D721Med (cell line): ENCODE data around the gene NECAB2.

Experiments
- DNase-seq: peaks from one replicate; pipeline ENCODE4 v3.0.0; 2011; ENCODE audit warnings: low spot score; ENCODE audit not compliant: insufficient read length
- FAIRE-seq: peaks from 2 replicates; lab custom pipeline; 2011; peaks lifted over from hg19 to GRCh38; lab: Jason Lieb, UNC
- CTCF ChIP-seq: IDR thresholded peaks from 2 replicates; pipeline ENCODE4 v1.5.1; 2012; ENCODE audit warnings: mild to moderate bottlenecking, control low read depth; ENCODE audit not compliant: insufficient read depth; ENCODE audit errors: missing control alignments

NECAB2 gene

DNA sequence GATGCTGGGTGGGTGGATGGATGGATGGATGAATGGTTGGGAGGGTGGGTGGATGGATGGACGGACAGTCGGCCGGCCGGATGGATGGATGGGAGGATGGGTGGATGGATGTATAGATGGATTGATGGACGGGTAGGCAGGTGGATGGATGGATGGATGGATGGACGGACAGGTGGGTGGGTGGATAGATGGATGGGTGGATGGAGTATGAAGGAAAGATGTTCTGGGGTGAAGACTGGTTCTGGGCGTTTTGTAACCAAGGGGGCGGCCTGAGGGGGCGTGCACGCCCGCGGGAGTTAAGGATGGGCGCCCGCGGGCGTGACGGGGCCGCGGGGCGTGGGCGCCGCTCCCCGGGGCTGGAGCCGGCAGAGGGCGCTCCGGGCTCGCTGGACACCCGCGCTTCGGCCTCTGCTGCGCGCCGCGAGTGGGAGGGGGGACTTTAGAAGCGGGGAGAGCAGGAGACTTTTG is at the start of gene NECAB2:
Gene NECAB2 (plus strand): TSS at position 407 of the 468 bp plus-strand sequence. CDS start 405 bp downstream, outside the sequence.
- peak; percentile 62 for DNase-seq

GRCh38 chr16:83920894-83921491 is 47.1 kb upstream of the NECAB2 start:
- FAIRE-seq (no peak), DNase-seq (no peak)
- no peak for TF ChIP-seq CTCF

More for the DNA sequence above, at the start of gene NECAB2:
- TF ChIP-seq CTCF: peak; percentile 64
- no peak for FAIRE-seq

DNA sequence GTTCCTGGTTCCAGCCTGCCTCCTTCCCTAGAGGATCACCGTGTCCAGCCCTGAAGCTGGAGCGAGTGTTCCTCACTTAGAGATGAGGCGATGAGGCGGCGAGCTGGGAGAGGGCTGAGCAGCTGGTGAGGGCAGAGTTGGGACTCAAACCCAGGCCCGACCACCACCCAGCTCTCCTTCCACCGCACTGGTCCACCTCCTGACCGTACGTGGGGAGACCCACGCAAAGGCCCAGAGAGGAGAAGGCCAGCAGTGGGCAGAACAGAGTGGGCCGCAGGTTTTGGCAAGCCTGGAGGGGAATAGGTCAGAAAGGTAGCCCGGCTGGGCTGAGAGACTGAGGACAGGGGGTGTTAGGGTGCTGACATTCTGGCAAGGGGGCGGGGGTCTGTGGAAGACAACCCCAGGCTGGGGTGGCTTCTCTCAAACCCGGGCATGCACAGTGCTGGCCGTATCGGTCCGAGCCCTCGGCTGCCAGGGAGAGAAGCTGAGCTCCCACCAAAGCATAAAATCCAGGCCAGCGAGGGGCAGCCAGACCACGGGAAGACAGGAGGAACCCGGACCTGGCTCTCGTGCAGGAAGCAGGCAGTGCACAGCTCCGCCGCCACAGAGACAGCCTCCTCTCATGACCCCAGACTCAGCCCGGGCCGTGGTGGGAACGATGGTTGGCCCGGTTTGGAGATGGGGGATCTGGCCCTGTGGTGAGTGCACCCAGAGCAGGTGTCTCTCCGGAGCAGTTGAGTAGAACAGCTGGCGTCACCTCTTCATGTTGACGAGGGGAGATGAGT is 44.3 kb upstream of the NECAB2 start:
- no peak for TF ChIP-seq CTCF
- FAIRE-seq (no peak), DNase-seq (no peak)

DNA sequence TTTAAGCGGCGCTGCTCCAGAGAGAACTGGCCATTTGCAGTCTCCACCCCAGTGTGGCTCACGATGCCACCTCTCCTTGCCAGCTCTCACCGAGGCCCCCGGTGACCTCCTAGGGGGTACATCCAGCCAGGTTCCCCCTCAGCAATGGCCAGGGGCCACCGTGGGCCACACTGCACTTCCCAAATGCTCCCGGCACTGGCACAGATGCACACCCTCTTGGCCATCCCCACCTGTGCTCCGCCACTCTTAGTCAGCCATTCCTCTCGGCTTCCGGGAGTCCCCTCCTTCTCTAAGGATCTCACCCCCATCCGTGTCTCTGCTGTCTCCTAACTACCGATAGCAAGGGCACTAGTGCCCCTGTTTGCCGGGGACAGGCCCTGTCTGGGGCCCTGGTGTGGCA is 43.4 kb upstream of the NECAB2 start:
- FAIRE-seq (no peak), DNase-seq (no peak)
- no peak for TF ChIP-seq CTCF

GRCh38 chr16:83925095-83925905 is 42.7 kb upstream of the NECAB2 start:
- FAIRE-seq (no peak), DNase-seq (no peak)
- no peak for TF ChIP-seq CTCF

- no peak for TF ChIP-seq CTCF
- no peak for FAIRE-seq
These were observed 41.9 kb upstream of the NECAB2 start for GRCh38 chr16:83925957-83926725.

More at GRCh38 chr16:83925957-83926725, 41.9 kb upstream of the NECAB2 start:
- DNase-seq: no peak
